Limb (tissue), 2 donors: ENCODE measurements around the gene FSTL4.
"Not testable (repeated sequence)": the region's sequence is repeated elsewhere in the genome, so short reads cannot be mapped to it uniquely, and the experiment has no call there.

Experiments used
- DNase-seq, 2 donors: peaks; one replicate each; pipeline ENCODE4 v3.0.0-alpha.2; 2016; ENCODE audit errors: extremely low spot score in 2 of 2

Gene FSTL4

GRCh38 chr5:133230823-133231578 is 381.3 kb downstream of the FSTL4 start:
- no peak for DNase-seq

- no peak for DNase-seq
Measured at GRCh38 chr5:133229931-133230664, 382.2 kb downstream of the FSTL4 start.

- DNase-seq: no peak
Measured at GRCh38 chr5:133228316-133228715, 384.0 kb downstream of the FSTL4 start.

GRCh38 chr5:133227897-133228296 is 384.4 kb downstream of the FSTL4 start:
- no peak for DNase-seq

- no peak for DNase-seq
Measured at GRCh38 chr5:133227082-133227481, 385.3 kb downstream of the FSTL4 start.

- no peak for DNase-seq
Measured at GRCh38 chr5:133226186-133226585, 386.2 kb downstream of the FSTL4 start.

GRCh38 chr5:133225671-133226152 is 386.6 kb downstream of the FSTL4 start:
- DNase-seq: no peak

- no peak for DNase-seq
Measured at GRCh38 chr5:133222979-133223378, 389.4 kb downstream of the FSTL4 start.

- DNase-seq: no peak
Measured at GRCh38 chr5:133222521-133222920, 389.8 kb downstream of the FSTL4 start.

GRCh38 chr5:133222040-133222439 is 390.3 kb downstream of the FSTL4 start:
- DNase-seq: no peak

- DNase-seq: no peak
Measured at GRCh38 chr5:133220851-133221674, 391.3 kb downstream of the FSTL4 start.

GRCh38 chr5:133219296-133219695 is 393.0 kb downstream of the FSTL4 start:
- DNase-seq: no peak

- DNase-seq: not testable (repeated sequence)
Measured at GRCh38 chr5:133216138-133216537, 396.2 kb downstream of the FSTL4 start.

- no peak for DNase-seq
Measured at GRCh38 chr5:133214153-133214820, 398.1 kb downstream of the FSTL4 start.

GRCh38 chr5:133205649-133206048 is 406.7 kb downstream of the FSTL4 start:
- no peak for DNase-seq

- DNase-seq: no peak
Measured at GRCh38 chr5:133205204-133205603, 407.1 kb downstream of the FSTL4 start.

GRCh38 chr5:133203317-133204305 is 408.7 kb downstream of the FSTL4 start:
- DNase-seq: no peak

- DNase-seq: no peak
Measured at GRCh38 chr5:133202066-133202665, 410.2 kb downstream of the FSTL4 start.

- DNase-seq: no peak
Measured at GRCh38 chr5:133201310-133201709, 411.0 kb downstream of the FSTL4 start.

GRCh38 chr5:133200256-133200655 is 412.1 kb downstream of the FSTL4 start:
- no peak for DNase-seq
